Gastroesophageal sphincter (tissue), 4 donors: ENCODE data around the gene PBX3. TPM values are rescaled to one million over a fixed set of nuclear protein-coding genes. Genes with fewer than 3 reads are reported as not detected.

Experiments
- ATAC-seq: fragments of 150-250 bp; one replicate; pipeline ENCODE4 v1.9.1; 2016; ENCODE audit warnings: mild to moderate bottlenecking, moderate library complexity
- H3K27ac ChIP-seq, 4 donors: fragments of 200-600 bp; sonication (generic) in 3 of 4; 1 replicate in 3 of 4; 2 replicates in 1 of 4; pipeline ENCODE4 v1.5.1; 2016 to 2019
- H3K27me3 ChIP-seq: fragments of 200-600 bp; sonication (generic); one replicate; pipeline ENCODE4 v1.5.1; 2019
- H3K36me3 ChIP-seq, 2 donors: fragments of 200-600 bp; sonication (generic); one replicate each; pipeline ENCODE4 v1.5.1; 2019; ENCODE audit warnings: control low read depth in 1 of 2
- H3K4me1 ChIP-seq, 3 donors: fragments of 200-600 bp; sonication (generic); 1 replicate in 2 of 3; 2 replicates in 1 of 3; pipeline ENCODE4 v1.5.1; 2016 to 2019; ENCODE audit warnings: control low read depth in 2 of 3
- H3K4me3 ChIP-seq, 2 donors: fragments of 200-600 bp; sonication (generic); one replicate each; pipeline ENCODE4 v1.5.1; 2019; ENCODE audit warnings: mild to moderate bottlenecking in 1 of 2, moderate library complexity in 1 of 2
- H3K9me3 ChIP-seq, 3 donors: fragments of 200-600 bp; sonication (generic); one replicate each; pipeline ENCODE4 v1.5.1; 2017 to 2019; ENCODE audit warnings: control low read depth in 2 of 3
- CTCF ChIP-seq, 4 experiments: fragments of 200-600 bp in 2 of 4; fragments of 450-650 bp in 2 of 4; sonication (generic) in 1 of 4; IDR thresholded peaks; one replicate each; pipeline ENCODE4 v1.5.1; 2017 to 2019; ENCODE audit warnings: antibody characterized with exemption in 4 of 4, mild to moderate bottlenecking in 2 of 4, moderate library complexity in 2 of 4
- EP300 ChIP-seq: sonication (generic); formaldehyde crosslinking; IDR thresholded peaks from one replicate; pipeline ENCODE4 v1.6.1; 2017; ENCODE audit warnings: antibody characterized with exemption, mild to moderate bottlenecking
- POLR2A ChIP-seq, 2 donors: fragments of 450-650 bp; IDR thresholded peaks; one replicate each; pipeline ENCODE4 v1.6.1; 2017; ENCODE audit warnings: antibody characterized with exemption in 2 of 2, mild to moderate bottlenecking in 2 of 2, moderate library complexity in 1 of 2
- POLR2AphosphoS5 ChIP-seq: sonication (generic); formaldehyde crosslinking; IDR thresholded peaks from one replicate; pipeline ENCODE4 v1.6.1; 2017; ENCODE audit warnings: antibody characterized with exemption
- WGBS, 2 donors: methylation state at CpG; one replicate each; pipeline ENCODE4 v1.1.5; 2018; ENCODE audit warnings: low coverage in 1 of 2; 5-methylcytosine and 5-hydroxymethylcytosine counted together
- total RNA-seq, 4 donors: library from RNA; depleted of rRNA; stranded (reverse); fragments of >200 nt; gene quantifications; one replicate each; pipeline ENCODE4 v1.1.0, GENCODE V29; 2016

PBX3 gene
- total RNA-seq, 4 donors from 2014 or later = 59.9 to 81.4 (median 71.8) TPM

- WGBS, 2 donors = 80 to 86% methylated on average over 1 to 4 of the region's 4 CpGs
- Histone ChIP-seq H3K36me3 (no peaks in the 10 kb centered on the region), H3K27ac (no peak overlapping the region), H3K27me3 (no peaks in the 10 kb centered on the region), H3K4me1 (peaks cover 0 to 26% (median 0%) of the 10 kb centered on the region in 3 donors), H3K9me3 (no peaks in the 10 kb centered on the region), H3K4me3 (no peak overlapping the region)
- TF ChIP-seq EP300 (no peak), CTCF (IDR thresholded peaks at IDR 0.05) (no peak), POLR2A (IDR thresholded peaks at IDR 0.05) (no peak), POLR2AphosphoS5 (no peak)
- ATAC-seq = no peak
Measured at GRCh38 chr9:125908136-125908535, 161.0 kb downstream of the PBX3 start.

- no peak for TF ChIP-seq EP300
- no peak for TF ChIP-seq POLR2AphosphoS5
- TF ChIP-seq CTCF (IDR thresholded peaks at IDR 0.05) = no peak
- no peak for TF ChIP-seq POLR2A (IDR thresholded peaks at IDR 0.05)
- WGBS, 2 donors = 85 to 100% methylated on average over 2 of the region's 2 CpGs
Measured at GRCh38 chr9:125908966-125909365, 161.8 kb downstream of the PBX3 start.

GRCh38 chr9:125909459-125909858, 162.3 kb downstream of the PBX3 start:
- Histone ChIP-seq H3K27ac (no peak overlapping the region), H3K36me3 (no peaks in the 10 kb centered on the region), H3K27me3 (no peaks in the 10 kb centered on the region), H3K4me1 (peaks cover 0 to 21% (median 0%) of the 10 kb centered on the region in 3 donors), H3K9me3 (no peaks in the 10 kb centered on the region), H3K4me3 (no peak overlapping the region)
- ATAC-seq = no peak
- TF ChIP-seq POLR2AphosphoS5 (no peak), POLR2A (IDR thresholded peaks at IDR 0.05) (no peak), EP300 (no peak), CTCF (IDR thresholded peaks at IDR 0.05) (no peak)
- 46 to 88% methylated on average over 3 to 4 of the region's 4 CpGs for WGBS, 2 donors

More at GRCh38 chr9:125908966-125909365, 161.8 kb downstream of the PBX3 start:
- Histone ChIP-seq H3K27me3 (no peaks in the 10 kb centered on the region), H3K36me3 (no peaks in the 10 kb centered on the region), H3K9me3 (no peaks in the 10 kb centered on the region), H3K4me1 (peaks cover 0 to 24% (median 0%) of the 10 kb centered on the region in 3 donors), H3K27ac (no peak overlapping the region), H3K4me3 (no peak overlapping the region)
- no peak for ATAC-seq

- Histone ChIP-seq H3K4me1 (peaks cover 0 to 19% (median 0%) of the 10 kb centered on the region in 3 donors), H3K36me3 (no peaks in the 10 kb centered on the region), H3K9me3 (no peaks in the 10 kb centered on the region), H3K27me3 (no peaks in the 10 kb centered on the region), H3K4me3 (no peak overlapping the region), H3K27ac (no peak overlapping the region)
- TF ChIP-seq POLR2AphosphoS5 (no peak), CTCF (IDR thresholded peaks at IDR 0.05) (no peak), EP300 (no peak)
- ATAC-seq = no peak
- 88 to 92% methylated on average over 7 of the region's 7 CpGs for WGBS, 2 donors
Measured at GRCh38 chr9:125910286-125910685, 163.1 kb downstream of the PBX3 start.

GRCh38 chr9:125911861-125912644, 164.9 kb downstream of the PBX3 start:
- H3K27me3 ChIP-seq = no peaks in the 10 kb centered on the region
- WGBS, 2 donors = 83 to 91% methylated on average over 8 of the region's 8 CpGs
- peaks cover 0 to 6% of the 10 kb centered on the region in 2 donors for H3K36me3 ChIP-seq
- ATAC-seq = no peak
- H3K27ac ChIP-seq = no peak overlapping the region
- no peak for TF ChIP-seq EP300
- no peak for TF ChIP-seq POLR2A (IDR thresholded peaks at IDR 0.05)
- TF ChIP-seq POLR2AphosphoS5 = no peak
- TF ChIP-seq CTCF (IDR thresholded peaks at IDR 0.05) = no peak
- H3K4me3 ChIP-seq = no peak overlapping the region
- H3K9me3 ChIP-seq = no peaks in the 10 kb centered on the region
- peaks cover 0 to 19% (median 0%) of the 10 kb centered on the region in 3 donors for H3K4me1 ChIP-seq
